Heart right ventricle (tissue), 16 donors: ENCODE data around the gene RAB44. TPM values are rescaled to one million over a fixed set of nuclear protein-coding genes. Genes with fewer than 3 reads are reported as not detected.

Source experiments
- ATAC-seq, 8 donors: fragments of 200-7000 bp; cut with Tn5 transposase; one replicate each; pipeline ENCODE4 v1.9.1; 2020; ENCODE audit warnings: mild to moderate bottlenecking in 8 of 8, moderate library complexity in 8 of 8, moderate number of reproducible peaks in 1 of 8
- DNase-seq, 2 donors: peaks; one replicate each; pipeline ENCODE4 v3.0.0-alpha.2; 2020
- H3K27ac ChIP-seq, 10 donors: fragments of 200-600 bp; sonication (generic) in 2 of 10; one replicate each; pipeline versions ENCODE4 v1.5.0 to v1.8.0; 2020 to 2022; ENCODE audit warnings: mild to moderate bottlenecking in 3 of 10
- H3K27me3 ChIP-seq, 7 donors: fragments of 200-600 bp; one replicate each; pipeline ENCODE4 v1.8.0; 2021 to 2022; ENCODE audit warnings: mild to moderate bottlenecking in 2 of 7
- H3K36me3 ChIP-seq, 9 donors: fragments of 200-600 bp; sonication (generic) in 1 of 9; one replicate each; pipeline versions ENCODE4 v1.5.0 to v1.8.0; 2020 to 2022; ENCODE audit warnings: mild to moderate bottlenecking in 2 of 9
- H3K4me1 ChIP-seq, 9 donors: fragments of 200-600 bp; sonication (generic) in 1 of 9; one replicate each; pipeline versions ENCODE4 v1.5.0 to v1.8.0; 2020 to 2022; ENCODE audit warnings: mild to moderate bottlenecking in 4 of 9
- H3K4me3 ChIP-seq, 10 donors: fragments of 200-600 bp; sonication (generic) in 2 of 10; one replicate each; pipeline versions ENCODE4 v1.5.0 to v1.8.0; 2020 to 2022; ENCODE audit warnings: mild to moderate bottlenecking in 7 of 10, moderate library complexity in 2 of 10
- H3K9me3 ChIP-seq, 11 donors: fragments of 200-600 bp in 10 of 11; sonication (generic) in 2 of 11; one replicate each; pipeline versions ENCODE4 v1.5.0 to v1.8.0; 2013 to 2022; ENCODE audit warnings: mild to moderate bottlenecking in 2 of 11, control low read depth in 1 of 11, moderate library complexity in 1 of 11
- WGBS, 2 donors: extraction: QIAGEN DNeasy Blood & Tissue Kit; methylation state at CpG; one replicate each; pipeline ENCODE4 v1.1.7; 2013; ENCODE audit warnings: inconsistent platforms in 1 of 2; 5-methylcytosine and 5-hydroxymethylcytosine counted together
- intact Hi-C, 10 donors: fragments of 100-400 bp; cut with DNase I; formaldehyde crosslinking; loops; one replicate each; pipeline versions ENCODE4 v1.11.1 to v1.14.2; 2022
- polyA plus RNA-seq, 2 donors: library from polyadenylated mRNA; stranded (reverse); fragments of 200-250 nt; gene quantifications; one replicate each; pipeline ENCODE4 v1.2.3, GENCODE V29; 2013
- total RNA-seq, 10 donors: library from RNA; stranded (reverse); fragmentation: NEBNext Ultra II Directional in 3 of 10; extraction: Animal tissue kit (Norgen Biotek cat#: 25700) in 3 of 10; gene quantifications; one replicate each; pipeline versions ENCODE4 v1.2.1 to v1.2.4, GENCODE V29; 2021 to 2023
- TF ChIP-seq, protein P1 (sequence below), 9 donors: fragments of 200-600 bp; sonication (generic) in 2 of 9; IDR thresholded peaks; one replicate each; pipeline versions ENCODE4 v1.5.0 to v1.8.0; 2021 to 2022; ENCODE audit warnings: antibody characterized with exemption in 9 of 9, mild to moderate bottlenecking in 5 of 9, moderate library complexity in 1 of 9
- donor health status: Arrhythmogenic right ventricular cardiomyopathy.
- donor health status: ischemic (EF 13 %, LVEDD 7.1; RV severe dilation, severe dysfunction).
- donor health status: healthy with polysubstance abuse.
- donor health status: DM: no; HTN: yes; CAD: no.
- donor health status: DM: no; HTN: no; CAD: no.
- donor health status: ischemic (EF 25% LVEDD 6.9; RV normal size, moderate dysfunction).
- donor health status: ischemic (EF 25% LVEDD 5.7; RV mildly dilated, moderate dysfunction).
- donor health status: healthy.
- donor health status: DM: yes; HTN: yes; CAD: no.
- donor health status: Ischemic cardiomyopathy.
- donor health status: ischemic (EF 35%, LVEDD 5.7; RV mildly dilated, moderate dysfunction).
- donor health status: nonischemic (EF 11% LVEDD 7.7; RV severe dilation, severe dysfunction).
- donor health status: DM: yes; HTN: yes; CAD: no.
- donor health status: PGD.
- donor health status: ischemic (EF 29% LVEDD 5.4; RV normal size, mild dysfunction).
- donor health status: nonischemic (EF 23%, LVEDD 6.1; RV moderate dilation, normal function).

Gene RAB44
- total and polyA plus RNA-seq, 12 donors = 0.03 to 0.39 (median 0.06) TPM; not detected in 6

GRCh38 chr6:36752886-36753506 is 55.4 kb downstream of the RAB44 start:
- DNase-seq (no peak), ATAC-seq (peak in 4 of 8 donors; percentile 33 to 58 (median 50))
- Histone ChIP-seq H3K36me3 (peaks cover 0 to 6% (median 0%) of the 10 kb centered on the region in 9 donors), H3K4me3 (no peak overlapping the region), H3K9me3 (peaks cover 0 to 24% (median 5%) of the 10 kb centered on the region in 11 donors), H3K4me1 (peaks cover 0 to 58% (median 10%) of the 10 kb centered on the region in 9 donors), H3K27me3 (no peaks in the 10 kb centered on the region), H3K27ac (peak overlapping the region in 1 of 10 donors; percentile 70)
- intact Hi-C loops = loop anchor here in 8 of 10 donors (10.0 kb wide), 4 partner anchors 58 to 328 kb away; partner anchors contain the start of gene RAB44 (in 1 of the 8)
- TF ChIP-seq, protein P1, sequence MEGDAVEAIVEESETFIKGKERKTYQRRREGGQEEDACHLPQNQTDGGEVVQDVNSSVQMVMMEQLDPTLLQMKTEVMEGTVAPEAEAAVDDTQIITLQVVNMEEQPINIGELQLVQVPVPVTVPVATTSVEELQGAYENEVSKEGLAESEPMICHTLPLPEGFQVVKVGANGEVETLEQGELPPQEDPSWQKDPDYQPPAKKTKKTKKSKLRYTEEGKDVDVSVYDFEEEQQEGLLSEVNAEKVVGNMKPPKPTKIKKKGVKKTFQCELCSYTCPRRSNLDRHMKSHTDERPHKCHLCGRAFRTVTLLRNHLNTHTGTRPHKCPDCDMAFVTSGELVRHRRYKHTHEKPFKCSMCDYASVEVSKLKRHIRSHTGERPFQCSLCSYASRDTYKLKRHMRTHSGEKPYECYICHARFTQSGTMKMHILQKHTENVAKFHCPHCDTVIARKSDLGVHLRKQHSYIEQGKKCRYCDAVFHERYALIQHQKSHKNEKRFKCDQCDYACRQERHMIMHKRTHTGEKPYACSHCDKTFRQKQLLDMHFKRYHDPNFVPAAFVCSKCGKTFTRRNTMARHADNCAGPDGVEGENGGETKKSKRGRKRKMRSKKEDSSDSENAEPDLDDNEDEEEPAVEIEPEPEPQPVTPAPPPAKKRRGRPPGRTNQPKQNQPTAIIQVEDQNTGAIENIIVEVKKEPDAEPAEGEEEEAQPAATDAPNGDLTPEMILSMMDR (IDR thresholded peaks at IDR 0.05) = no peak
- WGBS, 2 donors = 72 to 79% methylated on average over 6 of the region's 6 CpGs

GRCh38 chr6:36753671-36754405 is 56.2 kb downstream of the RAB44 start:
- no peak for DNase-seq
- no peak for ATAC-seq
- peaks cover 0 to 19% (median 0%) of the 10 kb centered on the region in 11 donors for H3K9me3 ChIP-seq
- no peak overlapping the region for H3K4me3 ChIP-seq
- H3K27ac ChIP-seq = peak overlapping the region in 1 of 10 donors; percentile 22
- peaks cover 0 to 60% (median 11%) of the 10 kb centered on the region in 9 donors for H3K4me1 ChIP-seq
- intact Hi-C loops = loop anchor here in 8 of 10 donors (10.0 kb wide), 4 partner anchors 59 to 329 kb away; partner anchors contain the start of gene RAB44 (in 1 of the 8)
- TF ChIP-seq, protein P1 (IDR thresholded peaks at IDR 0.05) = no peak
- H3K36me3 ChIP-seq = peaks cover 0 to 6% (median 0%) of the 10 kb centered on the region in 9 donors
- 91 to 92% methylated on average over 7 of the region's 7 CpGs for WGBS, 2 donors
- H3K27me3 ChIP-seq = no peaks in the 10 kb centered on the region

- intact Hi-C loops = loop anchor here in 9 of 10 donors (5.0 to 10.0 kb wide), 7 partner anchors 60 to 330 kb away; partner anchors contain the start of gene RAB44 (in 1 of the 9)
- 91 to 93% methylated on average over 9 of the region's 9 CpGs for WGBS, 2 donors
- H3K36me3 ChIP-seq = peaks cover 0 to 6% (median 0%) of the 10 kb centered on the region in 9 donors
- TF ChIP-seq, protein P1 (IDR thresholded peaks at IDR 0.05) = no peak
- no peak overlapping the region for H3K4me3 ChIP-seq
- H3K27ac ChIP-seq = peak overlapping the region in 1 of 10 donors; percentile 74
- no peaks in the 10 kb centered on the region for H3K27me3 ChIP-seq
- H3K4me1 ChIP-seq = peaks cover 0 to 68% (median 19%) of the 10 kb centered on the region in 9 donors
- no peak for DNase-seq
- peaks cover 0 to 12% (median 0%) of the 10 kb centered on the region in 11 donors for H3K9me3 ChIP-seq
- no peak for ATAC-seq
Observed at GRCh38 chr6:36754582-36755434, 57.2 kb downstream of the RAB44 start.
